DMS 273 (cell line): ENCODE results near the gene FAM13B.
"Not testable (repeated sequence)": the region's sequence is repeated elsewhere in the genome, so short reads cannot be mapped to it uniquely, and the experiment has no call there.

Source experiments
- DNase-seq: peaks from one replicate; lab custom pipeline; 2025; ENCODE audit not compliant: unreplicated experiment; lab: John Stamatoyannopoulos, UW

FAM13B gene

DNA sequence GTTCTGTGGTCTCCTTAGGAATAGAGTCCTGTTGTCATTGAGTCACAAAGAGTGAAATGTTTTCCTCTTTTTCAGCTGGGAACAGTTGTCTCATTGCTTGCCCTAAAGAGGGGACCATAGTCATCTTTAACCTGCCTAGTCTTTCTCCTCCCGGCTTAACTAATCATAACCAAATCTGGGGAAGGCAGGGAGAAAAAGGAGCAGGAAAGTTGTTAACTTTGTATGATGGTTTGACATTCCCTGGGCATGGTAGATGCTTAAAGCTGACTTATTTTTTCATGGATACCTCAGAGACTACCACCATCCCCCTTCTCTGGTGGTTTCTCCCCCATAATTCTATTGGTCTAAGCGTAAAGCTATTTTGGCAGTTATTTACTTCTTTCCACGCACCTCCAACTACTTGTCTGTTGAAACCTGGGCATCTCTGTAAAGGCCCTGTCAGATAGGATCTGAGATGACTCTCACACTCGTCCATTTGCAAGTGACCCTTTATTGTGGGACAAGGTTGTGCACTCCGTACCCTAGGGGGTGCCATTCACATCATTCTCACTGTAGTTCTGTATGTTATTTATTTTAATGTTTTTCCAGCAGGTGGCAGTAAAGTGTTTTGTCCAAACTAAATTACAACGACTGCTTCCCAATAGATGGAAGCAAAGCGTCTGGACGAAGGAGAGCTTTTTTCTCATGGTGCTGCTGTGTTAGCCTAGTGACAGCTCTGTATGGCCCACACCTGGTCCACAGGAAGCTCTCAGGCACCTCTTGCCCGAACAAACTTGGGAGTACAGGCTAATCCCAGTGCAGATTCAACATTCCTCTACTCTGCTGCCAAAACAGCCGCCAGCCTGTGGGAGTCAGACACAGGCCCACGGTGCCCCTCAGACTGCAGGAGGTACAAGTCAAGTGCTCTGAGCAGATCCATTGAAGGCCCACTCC lies 3.0 kb upstream of the FAM13B start:
- peak; percentile 94 for DNase-seq

DNA sequence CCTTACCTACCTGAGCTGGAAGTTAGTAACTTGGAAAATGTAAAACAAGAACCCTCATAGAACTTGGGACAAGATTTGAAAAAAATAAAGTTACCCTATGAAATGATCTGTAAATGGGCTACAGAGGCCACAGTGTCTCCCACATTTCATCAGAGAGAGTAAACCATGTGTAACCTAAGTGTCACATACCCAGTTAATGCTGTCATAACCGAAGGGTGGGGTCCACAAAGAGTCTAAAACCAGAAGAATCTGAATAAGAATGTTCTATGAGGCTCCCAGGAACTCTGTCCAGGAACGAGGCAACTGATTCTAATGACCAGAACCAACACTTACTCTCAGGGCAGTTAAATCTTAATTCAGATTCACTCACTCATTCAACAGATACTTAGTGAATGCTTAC lies 1.0 kb upstream of the FAM13B start:
- no peak for DNase-seq

DNA sequence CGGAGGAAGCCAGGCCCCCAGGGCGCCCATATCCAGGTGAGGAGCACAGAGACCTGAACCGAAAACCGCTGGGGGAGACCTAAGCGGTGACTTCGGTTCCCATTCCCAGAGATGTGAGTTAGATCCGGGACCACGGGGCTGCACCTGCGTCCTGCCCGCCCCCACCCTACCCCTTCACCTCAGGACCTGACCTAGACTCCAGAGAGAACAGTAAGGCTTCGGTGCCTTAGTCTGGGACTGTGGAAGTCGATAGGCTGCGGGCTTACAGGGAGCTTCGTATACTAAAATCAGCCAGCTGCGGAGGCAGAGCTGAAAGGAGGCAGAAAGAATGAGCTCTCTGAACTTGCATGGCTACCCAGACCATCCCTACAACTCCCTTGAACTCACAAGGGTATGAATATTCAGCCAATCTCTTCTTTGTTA lies 518 bp upstream of the FAM13B start:
- no peak for DNase-seq

DNA sequence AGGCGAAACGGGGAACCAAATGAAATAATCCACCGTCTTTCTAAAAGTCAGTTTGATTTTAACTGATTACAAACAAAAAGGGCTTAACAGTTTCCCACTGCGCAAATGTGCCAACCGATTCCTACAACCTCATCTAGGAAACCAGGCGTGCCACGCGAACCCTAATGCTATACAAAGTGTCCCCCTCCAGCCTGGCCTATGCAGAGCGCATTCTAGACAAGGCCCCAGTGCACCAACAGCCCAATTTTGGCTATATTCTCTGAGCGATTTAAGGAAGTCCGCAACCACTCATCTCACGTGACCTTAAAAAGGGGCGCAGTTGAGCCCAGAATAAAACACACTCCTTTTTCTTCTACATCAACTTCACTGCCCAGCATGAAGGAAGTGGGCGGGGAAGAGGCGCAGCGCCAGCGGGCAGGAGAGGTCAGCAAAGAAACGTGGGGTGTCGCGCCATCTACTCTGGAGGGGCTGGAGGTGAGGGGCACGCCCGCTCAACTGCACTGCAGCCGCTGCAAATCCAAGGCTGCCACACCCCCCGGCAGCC lies 779 bp downstream of the FAM13B start:
- DNase-seq = no peak

DNA sequence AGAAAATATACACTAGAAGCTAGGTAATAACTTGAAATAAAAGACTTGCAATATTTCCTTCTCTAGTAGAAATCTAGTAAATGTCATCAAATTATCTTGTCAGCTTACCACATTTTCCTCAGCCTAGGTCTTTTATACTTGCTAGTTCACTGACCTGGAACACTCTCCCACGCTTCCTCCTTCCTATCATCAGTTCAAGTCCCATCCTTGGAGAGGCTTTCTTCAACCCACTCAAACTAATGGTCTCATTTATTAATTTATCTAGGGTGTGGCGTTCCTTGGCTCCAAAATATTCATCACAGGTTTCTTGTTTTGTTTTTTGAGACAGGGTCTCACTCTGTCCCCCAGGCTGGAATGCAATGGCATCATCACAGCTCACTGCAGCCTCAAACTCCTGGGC lies 2.9 kb downstream of the FAM13B start:
- DNase-seq = no peak

DNA sequence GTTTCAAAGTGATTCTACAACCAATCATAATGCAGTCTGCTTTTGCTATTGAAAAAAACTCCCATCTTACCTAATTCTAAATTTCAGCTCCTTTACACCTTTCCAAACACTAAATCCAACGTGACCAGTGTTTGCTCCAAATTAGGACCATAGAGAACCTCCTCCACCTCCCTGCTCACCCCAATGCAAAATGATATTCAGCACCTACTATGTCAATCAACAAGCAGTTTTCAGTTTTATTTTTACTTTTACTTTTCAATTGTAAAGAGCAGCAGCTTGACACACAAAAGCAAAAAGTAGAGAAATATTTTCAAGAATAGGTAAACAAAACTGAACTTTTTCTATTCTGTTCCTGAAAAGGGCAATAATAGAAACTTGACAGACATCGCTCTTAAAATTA lies 3.4 kb downstream of the FAM13B start:
- no peak for DNase-seq

DNA sequence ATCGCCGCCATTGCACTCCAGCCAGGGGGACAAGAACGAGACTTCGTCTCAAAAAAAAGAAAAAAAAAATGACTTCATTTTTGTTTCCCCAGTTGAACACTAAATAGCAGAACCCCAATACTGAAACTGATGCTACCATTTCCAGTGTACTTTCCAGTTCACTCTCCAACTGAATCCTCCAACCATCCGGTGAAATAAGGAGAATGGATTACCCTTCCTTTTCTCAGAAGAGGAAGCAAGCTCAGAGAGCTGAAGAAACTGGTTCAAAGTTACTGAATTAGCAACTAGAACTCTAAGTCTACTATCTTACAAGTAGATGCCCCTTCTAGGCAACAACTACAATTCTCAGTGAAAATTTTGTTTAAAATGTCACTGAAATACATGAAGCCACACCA lies 3.9 kb downstream of the FAM13B start:
- no peak for DNase-seq

DNA sequence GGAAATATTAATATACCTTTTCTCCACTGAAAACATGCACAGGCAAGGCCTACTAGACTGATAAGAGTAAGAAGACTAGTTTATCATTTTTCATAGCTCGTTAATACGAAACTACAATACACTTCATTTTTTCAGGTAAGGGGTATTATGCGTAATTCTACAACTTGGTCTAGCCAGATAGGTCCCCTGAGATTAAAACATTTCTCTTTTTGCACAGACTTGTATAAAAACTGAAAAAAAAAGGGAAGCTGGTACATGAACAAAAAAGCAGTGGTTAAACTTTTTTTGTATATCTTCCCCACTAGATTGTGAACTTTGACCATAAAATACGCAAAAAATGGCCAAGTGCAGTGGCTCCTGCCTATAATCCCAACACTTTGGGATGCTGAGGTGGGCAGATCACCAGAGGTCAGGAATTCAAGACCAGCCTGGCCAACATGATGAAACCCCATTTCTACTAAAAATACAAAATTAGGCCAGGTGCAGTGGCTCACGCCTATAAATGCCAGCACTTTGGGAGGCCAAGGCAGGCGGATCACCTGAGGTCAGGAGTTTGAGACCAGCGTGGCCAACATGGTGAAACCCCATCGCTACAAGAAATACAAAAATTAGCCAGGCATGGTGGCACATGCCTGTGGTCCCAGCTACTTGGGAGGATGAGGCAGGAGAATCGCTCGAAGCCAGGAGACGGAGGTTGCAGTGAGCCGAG lies 4.5 kb downstream of the FAM13B start:
- DNase-seq = not testable (repeated sequence)

DNA sequence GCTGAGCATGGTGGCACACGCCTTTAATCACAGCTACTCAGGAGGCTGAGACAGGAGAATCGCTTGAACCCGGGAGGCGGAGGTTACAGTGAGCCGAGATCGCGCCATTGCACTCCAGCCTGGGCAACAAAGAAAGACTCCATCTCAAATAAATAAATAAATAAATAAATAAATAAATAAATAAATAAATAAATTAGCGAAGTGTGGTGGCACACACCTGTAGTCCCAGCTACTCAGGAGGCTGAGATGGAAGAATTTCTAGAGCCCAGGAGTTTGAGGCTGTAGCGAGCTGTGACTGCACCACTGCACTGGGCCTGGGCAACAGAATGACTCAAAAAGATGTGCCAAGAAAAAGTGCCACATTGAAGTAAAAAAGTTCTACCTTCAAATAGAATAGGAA lies 6.1 kb downstream of the FAM13B start:
- DNase-seq = not testable (repeated sequence)

DNA sequence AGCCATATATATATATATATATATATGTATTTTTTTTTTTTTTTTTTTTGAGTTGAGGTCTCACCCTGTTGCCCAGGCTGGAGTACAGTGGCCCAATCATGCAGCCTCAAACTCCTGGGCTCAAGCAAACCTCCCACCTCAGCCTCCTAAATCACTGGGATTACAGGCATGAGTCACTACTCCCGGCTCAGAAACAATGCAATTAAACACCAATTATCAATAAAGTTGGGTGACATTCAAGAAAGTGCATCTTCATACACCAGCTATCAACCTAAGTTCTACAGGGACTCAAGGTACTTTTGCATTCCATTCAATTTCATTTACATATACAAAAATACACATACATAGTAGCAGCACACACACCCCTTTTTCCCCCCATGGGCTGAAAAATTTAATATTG lies 7.6 kb downstream of the FAM13B start:
- no peak for DNase-seq

DNA sequence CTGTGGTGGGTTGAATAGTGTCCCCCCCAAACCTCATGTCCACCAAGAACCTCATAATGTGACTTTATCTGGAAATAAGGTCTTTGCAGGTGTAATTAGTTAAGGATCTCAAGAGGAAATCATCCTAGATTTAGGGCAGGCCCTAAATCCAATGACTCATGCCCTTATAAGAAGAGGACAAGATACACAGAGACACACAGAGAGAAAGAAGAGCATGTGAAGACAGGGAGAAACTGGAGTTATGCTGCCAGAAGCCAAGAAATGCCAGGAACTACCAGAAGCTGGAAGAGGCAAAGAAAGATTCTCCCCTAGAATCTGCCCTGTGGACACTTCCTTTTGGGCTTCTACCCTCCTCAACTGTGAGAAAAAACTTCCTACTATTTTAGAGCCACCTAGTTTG lies 8.8 kb downstream of the FAM13B start:
- no peak for DNase-seq

DNA sequence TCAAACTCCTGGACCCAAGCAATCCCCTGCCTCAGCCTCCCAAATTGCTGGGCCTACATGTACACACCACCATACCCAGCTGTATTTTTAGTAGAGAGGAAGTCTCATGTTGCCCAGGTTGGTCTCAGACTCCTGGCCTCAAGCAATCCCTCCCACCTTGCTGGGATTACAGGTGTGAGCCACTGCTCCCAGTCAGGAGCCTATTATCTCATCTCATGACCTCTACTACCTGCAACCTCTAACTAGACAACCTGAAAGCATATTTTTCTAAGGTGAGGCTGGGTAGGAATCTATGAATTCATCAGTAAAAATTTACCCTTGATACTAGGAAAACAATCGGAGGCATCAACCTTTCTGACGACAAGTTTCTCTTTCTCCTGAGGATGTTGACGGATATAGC lies 10.0 kb downstream of the FAM13B start:
- DNase-seq = no peak

DNA sequence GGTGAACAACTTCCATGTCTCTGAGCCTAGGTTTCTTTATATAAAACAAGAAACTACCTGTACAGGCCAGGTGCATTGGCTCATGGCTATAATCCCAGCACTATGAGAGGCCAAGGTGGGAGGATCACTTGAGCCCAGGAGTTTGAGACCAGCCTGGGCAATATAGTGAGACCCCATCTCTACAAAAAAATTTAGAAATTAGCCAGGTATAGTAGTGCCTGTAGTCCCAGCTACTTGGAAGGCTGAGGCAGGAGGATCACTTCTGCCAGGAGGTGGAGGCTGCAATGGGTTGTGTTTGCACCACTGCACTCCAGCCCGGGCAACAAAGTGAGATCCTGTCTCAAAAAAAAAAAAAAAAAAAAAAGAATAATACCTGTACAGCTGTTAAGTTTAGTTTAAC lies 11.1 kb downstream of the FAM13B start:
- DNase-seq = no peak

DNA sequence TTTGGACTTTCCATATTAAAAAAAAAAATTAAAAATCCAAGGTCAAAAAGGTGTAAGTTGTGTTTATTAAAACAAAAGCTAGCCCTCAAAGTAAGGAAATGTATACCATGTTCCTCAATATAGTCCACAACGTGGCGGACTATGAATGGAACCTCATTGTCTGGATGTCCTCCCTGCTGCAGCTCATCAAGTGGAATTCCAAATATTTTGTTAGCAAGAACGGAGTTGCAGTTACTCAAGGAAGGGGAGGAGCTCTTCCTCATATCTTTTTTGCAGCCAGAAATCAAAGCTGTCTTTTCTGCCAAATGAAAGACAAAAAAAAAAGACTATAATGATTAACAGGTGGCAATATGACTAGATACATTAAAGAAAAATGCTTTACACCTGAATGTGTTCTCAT lies 14.0 kb downstream of the FAM13B start:
- no peak for DNase-seq

DNA sequence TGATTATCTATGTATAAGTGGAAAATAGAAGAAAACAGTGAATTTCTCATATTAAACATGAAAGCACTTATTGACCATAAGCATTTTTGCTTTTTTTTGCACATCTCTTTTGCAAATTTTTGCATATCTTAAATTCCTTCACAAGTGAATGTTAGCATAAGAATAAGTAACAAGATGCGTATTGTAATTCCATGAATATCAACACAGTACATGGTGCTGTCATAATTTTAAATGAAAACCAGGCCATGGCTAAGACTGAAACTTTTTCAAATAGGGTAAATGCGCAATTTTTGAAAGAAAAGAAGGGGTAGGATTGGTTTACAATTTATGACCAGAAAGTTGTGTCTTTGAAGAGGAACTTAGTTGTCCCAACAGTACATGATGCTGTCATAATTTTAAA lies 17.0 kb downstream of the FAM13B start:
- DNase-seq = no peak

DNA sequence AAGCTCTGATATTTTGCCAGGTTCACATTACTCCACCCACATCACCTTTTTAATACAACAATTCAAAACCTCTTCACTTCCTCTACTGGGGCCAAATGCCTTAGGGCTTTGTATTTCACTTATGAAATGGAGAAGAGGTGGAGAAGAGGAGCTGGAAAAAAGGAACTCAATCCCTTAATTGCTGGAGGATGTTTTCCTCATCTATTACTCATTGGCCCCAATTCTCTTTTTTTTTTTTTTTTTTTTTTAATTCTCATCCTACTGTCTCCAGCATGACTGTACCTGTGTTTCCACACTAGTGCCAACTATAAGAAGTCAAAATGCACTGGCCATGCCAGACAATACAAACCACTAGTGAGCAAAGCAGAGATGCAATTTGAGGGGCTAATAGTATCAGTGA lies 20.9 kb downstream of the FAM13B start:
- no peak for DNase-seq

DNA sequence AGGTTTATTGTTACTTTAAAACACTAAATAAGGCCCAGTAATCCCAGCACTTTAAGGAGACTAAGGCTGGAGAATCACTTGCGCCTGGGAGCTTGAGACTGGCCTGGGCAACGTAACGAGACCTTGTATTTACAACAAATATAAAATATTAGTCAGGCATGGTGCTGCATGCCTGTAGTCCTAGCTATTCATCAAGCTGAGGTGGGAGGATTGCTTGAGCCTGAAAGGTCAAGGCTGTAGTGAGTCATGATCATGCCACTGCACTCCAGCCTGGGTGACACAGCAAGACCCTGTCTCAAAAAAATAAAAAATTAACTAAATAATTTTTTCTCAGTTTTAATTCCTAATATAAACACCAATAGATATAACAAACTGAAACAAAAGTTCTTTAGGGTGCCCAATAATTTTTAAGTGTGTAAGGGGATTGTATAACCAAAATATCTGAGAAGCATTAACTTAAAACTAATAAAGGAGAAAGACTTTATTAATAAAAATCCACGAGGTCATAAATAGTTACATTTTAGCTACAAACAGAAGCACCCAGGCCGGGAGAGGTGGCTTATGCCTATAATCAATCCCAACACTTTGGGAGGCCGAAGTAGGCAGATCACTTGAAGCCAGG lies 32.7 kb downstream of the FAM13B start:
- DNase-seq = no peak

DNA sequence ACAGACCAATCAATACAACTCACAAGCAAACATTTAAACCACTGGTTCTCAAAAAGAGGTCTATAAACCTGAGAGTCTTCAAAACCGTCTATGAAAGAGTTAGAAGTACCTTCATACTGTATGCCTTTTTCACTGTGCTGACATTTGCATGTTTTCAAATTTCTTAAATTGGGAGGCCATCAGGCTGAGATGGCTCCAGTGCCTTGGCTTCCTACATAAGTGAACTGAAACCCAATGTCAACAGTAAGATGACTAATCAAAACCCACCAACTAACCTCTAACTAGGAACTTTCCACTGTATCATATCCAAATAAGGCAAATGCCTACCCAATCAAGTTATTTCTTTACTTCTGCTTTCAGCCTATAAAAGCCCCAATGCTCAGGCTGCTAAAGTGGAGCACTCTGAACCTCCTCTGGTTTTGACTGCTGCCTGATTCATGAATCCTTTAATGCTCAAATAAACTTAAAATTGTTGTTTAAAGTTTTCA lies 35.1 kb downstream of the FAM13B start:
- DNase-seq = no peak

DNA sequence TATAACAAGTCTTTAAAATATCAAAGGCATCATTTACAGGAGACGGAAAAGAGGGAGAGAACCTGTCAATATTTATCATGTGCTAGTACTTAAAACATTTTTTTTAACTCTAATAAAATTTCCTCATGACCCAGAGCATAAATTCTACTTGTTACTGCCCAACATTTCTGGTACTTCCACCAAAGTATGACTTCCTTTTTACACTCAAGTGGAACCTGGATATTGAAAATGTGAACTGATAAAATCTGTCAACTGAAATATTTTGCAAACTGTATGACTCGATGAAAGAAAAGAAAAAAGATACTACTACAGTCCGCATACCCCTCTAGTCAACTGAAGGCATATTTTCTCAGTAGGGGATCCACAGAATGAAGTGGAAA lies 37.1 kb downstream of the FAM13B start:
- no peak for DNase-seq

DNA sequence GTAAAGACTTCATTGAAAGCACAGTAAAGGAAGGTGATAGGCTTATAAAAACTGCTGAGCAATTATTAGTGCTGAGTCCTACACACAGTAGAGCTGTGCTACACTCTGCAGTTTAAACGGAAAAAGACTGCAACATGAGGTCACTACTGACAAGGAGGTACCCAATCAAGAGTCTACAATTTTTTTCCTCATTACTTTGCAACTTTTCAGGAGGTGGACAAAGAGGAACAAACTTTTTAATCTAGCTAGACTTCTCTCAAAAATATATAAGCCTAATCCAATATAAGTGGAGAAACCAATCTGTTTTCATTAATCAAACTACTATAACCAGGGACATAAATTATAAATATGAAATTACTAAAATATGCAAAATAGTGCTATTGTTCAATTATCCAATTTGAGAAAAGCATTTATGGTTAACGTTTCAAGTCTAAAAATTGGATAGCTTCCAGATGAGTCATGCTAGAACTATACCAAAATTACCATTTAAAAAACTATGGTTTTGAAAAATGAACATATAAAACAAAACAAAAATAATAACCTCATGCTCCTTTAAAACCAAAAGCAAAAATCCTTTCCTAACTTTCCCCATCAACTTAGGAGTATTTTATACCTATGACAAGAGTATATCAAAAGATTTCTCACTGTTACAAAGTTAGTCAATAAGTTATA lies 37.7 kb downstream of the FAM13B start:
- DNase-seq = peak; percentile 15

DNA sequence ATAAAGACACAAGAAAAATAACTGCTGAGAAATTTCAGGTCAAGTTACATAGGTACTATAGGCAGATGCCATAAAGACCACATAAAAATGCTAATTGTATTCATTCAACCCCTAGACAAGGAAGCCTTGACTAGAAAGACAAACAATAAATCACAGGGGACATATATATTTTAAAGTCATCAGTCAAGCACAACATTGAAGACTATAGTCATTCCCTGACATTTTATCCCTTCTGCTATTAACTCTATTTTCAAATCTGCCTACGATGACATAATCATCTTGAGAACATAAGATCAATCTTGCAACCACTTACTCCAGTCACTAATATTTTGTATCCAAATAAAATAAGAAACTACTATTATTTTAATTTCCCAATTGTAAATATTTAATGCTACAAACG lies 38.3 kb downstream of the FAM13B start:
- DNase-seq = peak; percentile 9
